HEK293T (cell line): ENCODE data around the gene DUS1L.

Experiments
- CTCF ChIA-PET: fragments of 350-600 bp; formaldehyde crosslinking; extraction: SDS; loops from one replicate; lab custom pipeline; 2021; ENCODE audit warnings: antibody characterized with exemption, inconsistent platforms; lab: Yijun Ruan, JAX
- POLR2A ChIA-PET: fragments of 350-600 bp; formaldehyde crosslinking; extraction: SDS; loops from one replicate; lab custom pipeline; 2020; ENCODE audit warnings: antibody characterized with exemption, inconsistent platforms; lab: Yijun Ruan, JAX
- DNase-seq: peaks from one replicate; pipeline ENCODE4 v3.0.0; 2012; ENCODE audit warnings: mixed read lengths; ENCODE audit errors: extremely low spot score
- ARNT ChIP-seq: fragments of 450-650 bp; IDR thresholded peaks from 2 replicates; pipeline ENCODE4 v1.6.1; 2017; ENCODE audit warnings: mild to moderate bottlenecking
- BHLHE40 ChIP-seq: fragments of 450-650 bp; IDR thresholded peaks from 2 replicates; pipeline ENCODE4 v1.6.1; 2016; ENCODE audit warnings: mild to moderate bottlenecking, moderate library complexity, borderline replicate concordance
- CTBP1 ChIP-seq: fragments of 450-650 bp; IDR thresholded peaks from 2 replicates; pipeline ENCODE4 v1.6.1; 2016; ENCODE audit warnings: borderline replicate concordance
- ELF4 ChIP-seq: fragments of 450-650 bp; IDR thresholded peaks from 2 replicates; pipeline ENCODE4 v1.6.1; 2017; ENCODE audit warnings: antibody characterized with exemption
- FOXA1 ChIP-seq: fragments of 450-650 bp; IDR thresholded peaks from 2 replicates; pipeline ENCODE4 v1.6.1; 2016; ENCODE audit warnings: mild to moderate bottlenecking
- FOXK2 ChIP-seq: fragments of 450-650 bp; IDR thresholded peaks from 2 replicates; pipeline ENCODE4 v1.6.1; 2016; ENCODE audit warnings: mild to moderate bottlenecking
- FOXM1 ChIP-seq: fragments of 450-650 bp; IDR thresholded peaks from 2 replicates; pipeline ENCODE4 v1.6.1; 2017; ENCODE audit warnings: mild to moderate bottlenecking, borderline replicate concordance
- HDGF ChIP-seq: fragments of 450-650 bp; IDR thresholded peaks from 2 replicates; pipeline ENCODE4 v1.6.1; 2017; ENCODE audit warnings: antibody characterized with exemption, borderline replicate concordance
- L3MBTL2 ChIP-seq: fragments of 450-650 bp; conservative IDR thresholded peaks from 2 replicates; pipeline ENCODE4 v1.6.1; 2016; ENCODE audit warnings: mild to moderate bottlenecking
- LEF1 ChIP-seq: fragments of 450-650 bp; IDR thresholded peaks from 2 replicates; pipeline ENCODE4 v1.6.1; 2017; ENCODE audit warnings: mild to moderate bottlenecking, borderline replicate concordance
- NFRKB ChIP-seq: fragments of 450-650 bp; IDR thresholded peaks from 2 replicates; pipeline ENCODE4 v1.6.1; 2016; ENCODE audit warnings: mild to moderate bottlenecking, moderate library complexity
- SP1 ChIP-seq: fragments of 450-650 bp; IDR thresholded peaks from 2 replicates; pipeline ENCODE4 v1.6.1; 2017
- SUZ12 ChIP-seq: fragments of 450-650 bp; IDR thresholded peaks from 2 replicates; pipeline ENCODE4 v1.6.1; 2016; ENCODE audit warnings: mild to moderate bottlenecking
- TARDBP ChIP-seq: fragments of 450-650 bp; IDR thresholded peaks from 2 replicates; pipeline ENCODE4 v1.6.1; 2016
- ZNF384 ChIP-seq: fragments of 450-650 bp; IDR thresholded peaks from 2 replicates; pipeline ENCODE4 v1.6.1; 2016
- TF ChIP-seq, protein P1 (sequence below): fragments of 450-650 bp; IDR thresholded peaks from 2 replicates; pipeline ENCODE4 v1.6.1; 2016

The DUS1L gene

DNA sequence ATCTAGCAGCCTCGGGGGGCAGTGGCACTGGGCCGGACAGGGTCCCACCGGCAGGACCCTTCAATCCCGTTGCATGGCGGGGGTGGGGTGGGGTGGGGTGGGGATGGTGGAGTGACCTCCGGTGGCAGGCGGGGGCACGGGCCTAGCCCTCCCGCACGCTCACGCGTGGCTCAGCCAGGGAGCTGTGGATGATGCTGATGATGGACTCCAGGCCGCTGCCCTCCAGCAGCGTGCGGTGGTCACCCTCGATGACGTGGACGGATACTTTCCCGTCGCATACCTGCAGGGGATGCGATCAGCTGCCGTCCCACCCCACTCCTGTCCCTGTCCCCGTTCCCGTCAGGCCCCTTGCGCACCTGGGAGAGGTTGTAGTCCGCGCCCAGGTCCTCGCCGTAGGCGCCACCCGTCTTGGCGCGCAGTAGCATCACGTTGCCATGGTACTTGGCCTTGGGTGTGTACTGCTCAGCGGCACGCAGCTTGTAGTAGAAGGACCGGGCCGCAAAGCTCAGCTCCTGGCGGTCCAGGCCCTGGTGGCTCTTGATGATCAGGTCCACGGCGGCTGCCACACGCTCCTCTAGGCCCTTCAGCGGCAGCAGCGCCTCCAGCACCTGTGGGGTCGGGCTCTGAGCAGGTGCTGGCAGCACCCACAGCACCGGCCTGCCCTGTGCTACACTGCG is 13.5 kb upstream of the DUS1L start:
- TF ChIP-seq FOXK2 (no peak), LEF1 (no peak)
- CTCF ChIA-PET = no interaction called here
- POLR2A ChIA-PET = interaction anchor here (0.8 to 1.4 kb wide), 2 partner anchors 20 to 41 kb away, joined by 3 to 5 read pairs; partner anchors contain the start of gene DCXR

DNA sequence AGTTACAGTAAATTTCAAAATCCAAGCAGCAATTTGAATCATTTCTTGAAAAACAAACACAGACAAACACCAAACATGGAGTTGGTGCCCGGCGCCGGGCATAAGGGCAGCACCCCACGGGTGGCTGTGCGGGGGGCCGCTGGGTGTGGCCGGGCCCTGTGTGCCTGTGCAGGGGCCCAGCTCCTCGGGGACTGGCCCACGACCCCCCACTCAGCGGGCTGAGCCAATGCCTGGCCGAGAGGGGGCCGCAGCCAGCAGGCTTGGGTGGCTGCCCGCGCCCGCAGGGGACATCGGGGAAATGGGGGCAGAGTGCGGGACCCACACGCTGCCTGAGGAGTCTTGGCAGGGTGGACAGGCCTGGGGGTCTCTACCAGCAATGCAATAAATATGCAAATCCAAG is 12.8 kb upstream of the DUS1L start:
- POLR2A ChIA-PET = interaction anchor here (1.4 kb wide), 1 partner anchor 21 kb away, joined by 5 read pairs; no protein-coding TSS in a partner anchor
- TF ChIP-seq ELF4 (no peak), FOXM1 (no peak), ZNF384 (no peak), LEF1 (no peak), FOXA1 (no peak), HDGF (no peak)
- DNase-seq = no peak
- CTCF ChIA-PET = no interaction called here

More for the DNA sequence above, 13.5 kb upstream of the DUS1L start:
- DNase-seq = no peak

DNA sequence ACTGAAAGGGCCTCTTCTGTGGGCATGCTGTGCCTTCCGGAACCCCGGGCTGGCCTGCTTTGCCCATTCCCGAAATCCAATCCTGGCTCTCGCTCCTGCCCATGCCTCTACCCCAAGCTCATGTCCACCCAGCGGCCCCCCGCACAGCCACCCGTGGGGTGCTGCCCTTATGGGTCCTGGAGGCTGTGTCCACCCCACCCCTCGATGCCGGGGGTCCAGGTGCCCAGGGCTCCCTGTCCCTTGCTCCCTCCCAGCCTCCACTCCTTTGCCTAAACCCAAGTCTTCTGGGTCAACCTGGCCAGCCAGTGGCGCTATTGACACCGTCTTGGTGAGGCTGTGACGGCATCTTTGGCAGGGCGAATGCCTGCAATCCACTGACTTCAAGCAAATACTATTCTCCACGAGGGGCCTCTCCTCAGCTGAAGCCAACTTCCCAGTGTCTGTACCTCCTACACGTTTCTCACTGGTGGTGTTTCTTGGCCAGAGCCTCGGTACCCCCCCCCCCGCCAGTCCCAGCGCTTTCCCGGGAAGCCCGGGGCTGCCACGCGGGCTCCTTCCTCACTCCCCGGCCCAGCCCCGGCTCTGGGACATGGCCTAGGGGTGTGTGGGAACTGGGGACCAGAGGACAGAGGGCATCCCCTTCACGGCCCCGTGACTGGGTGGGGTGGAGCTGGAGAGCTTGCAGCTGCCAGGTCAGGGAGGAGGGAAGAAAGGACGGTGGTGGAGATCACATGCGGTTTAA is 12.2 kb upstream of the DUS1L start:
- POLR2A ChIA-PET = interaction anchor here (0.9 to 1.9 kb wide), 3 partner anchors 11 to 21 kb away, joined by 3 to 9 read pairs (median 8); partner anchors contain the start of gene FASN
- DNase-seq = no peak
- TF ChIP-seq ARNT (no peak), TARDBP (no peak), FOXA1 (no peak), SP1 (no peak), FOXK2 (no peak), BHLHE40 (no peak), SUZ12 (no peak), L3MBTL2 (no peak), ZNF384 (no peak), ELF4 (no peak), HDGF (no peak), FOXM1 (no peak), LEF1 (no peak), CTBP1 (no peak), NFRKB (no peak)
- TF ChIP-seq, protein P1, sequence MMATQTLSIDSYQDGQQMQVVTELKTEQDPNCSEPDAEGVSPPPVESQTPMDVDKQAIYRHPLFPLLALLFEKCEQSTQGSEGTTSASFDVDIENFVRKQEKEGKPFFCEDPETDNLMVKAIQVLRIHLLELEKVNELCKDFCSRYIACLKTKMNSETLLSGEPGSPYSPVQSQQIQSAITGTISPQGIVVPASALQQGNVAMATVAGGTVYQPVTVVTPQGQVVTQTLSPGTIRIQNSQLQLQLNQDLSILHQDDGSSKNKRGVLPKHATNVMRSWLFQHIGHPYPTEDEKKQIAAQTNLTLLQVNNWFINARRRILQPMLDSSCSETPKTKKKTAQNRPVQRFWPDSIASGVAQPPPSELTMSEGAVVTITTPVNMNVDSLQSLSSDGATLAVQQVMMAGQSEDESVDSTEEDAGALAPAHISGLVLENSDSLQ = no peak
- CTCF ChIA-PET = no interaction called here

DNA sequence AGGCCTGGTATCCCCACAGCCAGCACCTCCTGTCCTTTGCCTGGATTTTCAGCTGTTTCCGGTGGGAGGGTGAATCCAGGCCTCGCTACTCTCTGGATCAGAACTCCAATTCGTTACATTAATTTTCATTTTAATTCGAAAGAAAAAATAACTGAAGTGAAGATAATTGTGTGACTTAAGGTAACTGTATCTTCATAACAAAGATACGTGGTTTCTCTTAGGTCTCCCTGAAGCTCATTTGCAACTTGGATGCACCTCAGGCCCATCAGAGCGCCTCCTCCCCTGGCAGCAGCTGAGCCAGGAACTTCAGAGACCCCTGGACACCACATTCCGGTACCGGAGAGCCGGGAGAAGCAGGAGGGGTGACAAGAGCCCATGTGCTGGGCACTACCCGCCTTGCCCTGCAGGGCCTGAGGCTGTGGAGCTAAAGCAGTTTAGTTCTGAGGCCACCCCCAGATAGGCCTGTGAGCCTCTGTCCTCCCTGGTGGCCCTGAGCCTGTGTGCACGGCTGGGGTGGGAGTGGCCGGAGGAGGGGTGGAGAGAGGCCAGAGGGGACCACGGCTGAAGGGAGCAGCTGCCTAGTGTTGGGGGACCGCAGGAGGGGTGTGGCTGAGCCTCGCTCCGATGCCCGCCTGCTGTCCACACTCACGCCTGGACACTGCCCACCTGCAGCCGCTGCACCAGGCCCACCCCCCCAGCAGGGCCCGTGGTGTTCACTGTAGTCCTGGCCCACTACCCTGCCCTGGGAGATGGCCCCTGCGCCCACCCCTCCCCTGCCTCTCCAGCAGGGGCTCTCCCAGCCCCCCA is 11.4 kb upstream of the DUS1L start:
- no peak for DNase-seq
- ChIA-PET POLR2A (interaction anchor here (0.9 to 1.9 kb wide), 5 partner anchors 10 to 21 kb away, joined by 3 to 9 read pairs (median 3); partner anchors contain the start of genes DUS1L and FASN), CTCF (interaction anchor here (1.5 kb wide), 1 partner anchor 46 kb away, joined by 4 read pairs; no protein-coding TSS in a partner anchor)
- TF ChIP-seq LEF1 (no peak), ZNF384 (no peak), BHLHE40 (no peak), NFRKB (no peak), ARNT (no peak), L3MBTL2 (no peak), FOXM1 (no peak), CTBP1 (no peak), FOXA1 (no peak)

DNA sequence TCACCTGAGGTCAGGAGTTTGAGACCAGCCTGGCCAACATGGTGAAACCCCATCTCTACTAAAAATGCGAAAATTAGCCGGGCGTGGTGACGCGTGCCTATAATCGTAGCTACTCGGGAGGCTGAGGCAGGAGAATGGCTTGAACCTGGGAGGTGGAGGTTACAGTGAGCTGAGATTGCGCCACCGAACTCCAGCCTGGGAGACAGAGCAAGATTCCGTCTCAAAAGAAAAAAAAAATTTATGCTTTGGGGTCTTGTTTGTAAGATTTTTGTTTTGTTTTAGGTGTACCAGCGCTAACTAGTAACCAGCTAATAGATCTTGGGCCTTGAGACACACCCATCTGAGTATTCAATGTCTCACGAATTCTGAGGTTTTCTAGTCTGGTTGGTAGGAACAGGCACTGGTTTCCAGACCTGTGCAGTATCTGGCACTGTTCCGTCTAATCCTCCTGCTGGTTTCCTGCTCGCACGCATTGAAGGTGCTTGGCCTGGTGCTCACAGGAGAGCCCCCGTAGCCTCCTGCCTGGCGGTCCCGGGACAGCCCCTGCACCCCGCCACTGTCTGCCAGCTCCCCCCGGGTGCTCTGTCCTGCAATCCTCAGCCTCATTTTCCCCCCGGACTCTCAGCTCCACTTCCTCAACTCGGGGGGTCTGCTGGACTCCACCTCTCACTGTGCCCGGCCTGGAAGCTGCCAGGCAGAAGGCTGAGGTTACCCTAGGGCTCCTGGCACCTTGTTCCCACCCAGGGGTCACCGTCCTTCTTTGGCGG is 10.6 kb upstream of the DUS1L start:
- no peak for DNase-seq
- TF ChIP-seq ELF4 (no peak), CTBP1 (no peak), ARNT (no peak), FOXM1 (no peak), FOXK2 (no peak), FOXA1 (no peak), HDGF (no peak), ZNF384 (no peak), LEF1 (no peak), BHLHE40 (no peak), TARDBP (no peak)
- POLR2A ChIA-PET = interaction anchor here (1.2 to 1.9 kb wide), 4 partner anchors 10 to 22 kb away, joined by 3 to 9 read pairs (median 6); partner anchors contain the start of genes DUS1L and FASN
- CTCF ChIA-PET = interaction anchor here (1.5 kb wide), 1 partner anchor 46 kb away, joined by 4 read pairs; no protein-coding TSS in a partner anchor

DNA sequence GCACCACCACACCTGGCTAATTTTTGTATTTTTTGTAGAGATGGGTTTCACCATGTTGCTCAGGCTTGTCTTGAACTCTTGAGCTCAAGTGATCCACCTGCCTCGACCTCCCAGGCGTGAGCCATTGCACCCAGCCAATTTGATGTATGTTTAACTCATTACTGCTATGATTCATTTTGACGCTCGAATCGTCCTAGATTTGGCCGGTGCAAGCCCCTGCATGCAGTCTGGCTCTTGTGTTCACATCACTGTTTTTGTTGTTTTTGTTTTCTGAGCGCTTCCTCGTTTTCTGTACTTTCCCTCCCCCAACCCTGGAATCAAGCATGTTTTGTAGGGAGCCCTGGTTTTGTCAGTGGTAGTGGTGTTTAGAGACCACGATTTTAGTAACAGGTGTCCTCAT is 7.8 kb upstream of the DUS1L start:
- ChIA-PET POLR2A (interaction anchor here (1.0 kb wide), 1 partner anchor 25 kb away, joined by 4 read pairs; the partner anchor contains the start of gene FASN), CTCF (no interaction called here)
- no peak for TF ChIP-seq FOXM1
- no peak for TF ChIP-seq ARNT
- no peak for TF ChIP-seq L3MBTL2
- no peak for TF ChIP-seq TARDBP
- TF ChIP-seq ZNF384 = no peak
- TF ChIP-seq HDGF = no peak
- TF ChIP-seq CTBP1 = no peak
- no peak for TF ChIP-seq NFRKB
- no peak for TF ChIP-seq SP1
- TF ChIP-seq, protein P1 = no peak
- no peak for TF ChIP-seq BHLHE40
- TF ChIP-seq FOXK2 = no peak
- no peak for TF ChIP-seq LEF1
- DNase-seq = no peak
